Gastrocnemius medialis (tissue), 4 donors: ENCODE data around the gene PPP1R12A. TPM values are rescaled to one million over a fixed set of nuclear protein-coding genes. Genes with fewer than 3 reads are reported as not detected.

Source experiments
- ATAC-seq, 2 donors: fragments of 150-250 bp; one replicate each; pipeline ENCODE4 v1.9.1; 2016
- DNase-seq, 2 donors: peaks; one replicate each; pipeline ENCODE4 v3.0.0-alpha.2; 2019
- H3K27ac ChIP-seq, 4 donors: fragments of 200-600 bp; sonication (generic); 1 replicate in 1 of 4; 2 replicates in 3 of 4; pipeline ENCODE4 v1.5.1; 2016 to 2018; ENCODE audit warnings: mild to moderate bottlenecking in 2 of 4, moderate library complexity in 1 of 4
- H3K27me3 ChIP-seq, 3 donors: fragments of 200-600 bp; sonication (generic) in 2 of 3; 1 replicate in 1 of 3; 2 replicates in 2 of 3; pipeline versions ENCODE4 v1.5.1 to v1.6.0; 2016 to 2019; ENCODE audit warnings: mild to moderate bottlenecking in 1 of 3, moderate library complexity in 1 of 3
- H3K36me3 ChIP-seq, 2 donors: fragments of 200-600 bp; sonication (generic) in 1 of 2; one replicate each; pipeline ENCODE4 v1.5.1; 2017 to 2018
- H3K4me1 ChIP-seq, 2 donors: fragments of 200-600 bp; sonication (generic) in 1 of 2; one replicate each; pipeline ENCODE4 v1.5.1; 2016 to 2017; ENCODE audit warnings: mild to moderate bottlenecking in 2 of 2
- H3K4me3 ChIP-seq, 4 donors: fragments of 200-600 bp; sonication (generic) in 3 of 4; 1 replicate in 1 of 4; 2 replicates in 3 of 4; pipeline ENCODE4 v1.5.1; 2016 to 2019; ENCODE audit warnings: mild to moderate bottlenecking in 2 of 4
- H3K9me3 ChIP-seq, 3 donors: fragments of 200-600 bp; sonication (generic) in 2 of 3; 1 replicate in 1 of 3; 2 replicates in 2 of 3; pipeline ENCODE4 v1.5.1; 2016 to 2019
- CTCF ChIP-seq, 5 experiments: fragments of 450-650 bp in 3 of 5; fragments of 200-600 bp in 2 of 5; sonication (generic) in 2 of 5; IDR thresholded peaks in 4 of 5; conservative IDR thresholded peaks in 1 of 5; 1 replicate in 4 of 5; 2 replicates in 1 of 5; pipeline ENCODE4 v1.5.1; 2016 to 2019; ENCODE audit warnings: antibody characterized with exemption in 5 of 5, mild to moderate bottlenecking in 3 of 5, moderate library complexity in 3 of 5
- POLR2A ChIP-seq, 2 donors: fragments of 450-650 bp; IDR thresholded peaks; one replicate each; pipeline ENCODE4 v1.6.1; 2017; ENCODE audit warnings: antibody characterized with exemption in 2 of 2, mild to moderate bottlenecking in 2 of 2, moderate library complexity in 2 of 2
- in situ Hi-C, 4 donors: fragments of 200-750 bp; cut with MboI; loops; one replicate each; pipeline versions ENCODE4 v1.15.0 to v1.8.0; 2017; ENCODE audit warnings: low sequenced_read_pairs in 4 of 4
- intact Hi-C: fragments of 100-400 bp; cut with DNase I; formaldehyde crosslinking; loops from one replicate; pipeline ENCODE4 v1.15.1; 2023; ENCODE audit warnings: low total_unique reads
- total RNA-seq, 4 donors: library from RNA; depleted of rRNA; stranded (reverse); fragments of >200 nt; gene quantifications; one replicate each; pipeline versions ENCODE4 v1.1.0 to v1.2.3, GENCODE V29; 2016

Gene PPP1R12A
- total RNA-seq, 4 donors from 2014 or later = 38.0 to 65.7 (median 47.2) TPM

- H3K27ac ChIP-seq = peak overlapping the region; percentile 3 to 55 (median 41)
- in situ Hi-C loops (no loop called here), intact Hi-C loops (no loop called here)
- H3K4me1 ChIP-seq = peaks cover 20 to 23% of the 10 kb centered on the region in 2 donors
- TF ChIP-seq POLR2A (IDR thresholded peaks at IDR 0.05) = no peak
- no peak for TF ChIP-seq CTCF (IDR thresholded peaks at IDR 0.05 in 4 of 5, conservative IDR thresholded peaks at IDR 0.05 in 1 of 5)
- H3K4me3 ChIP-seq = no peak overlapping the region
- ATAC-seq (no peak), DNase-seq (no peak)
- H3K36me3 ChIP-seq = peaks cover 0 to 22% of the 10 kb centered on the region in 2 donors
- H3K9me3 ChIP-seq = peaks cover 0 to 6% (median 0%) of the 10 kb centered on the region in 3 donors
- no peaks in the 10 kb centered on the region for H3K27me3 ChIP-seq
These were observed 93.5 kb downstream of the PPP1R12A start for GRCh38 chr12:79841248-79841877.

- Histone ChIP-seq H3K4me1 (peaks cover 30 to 35% of the 10 kb centered on the region in 2 donors), H3K27ac (no peak overlapping the region)
- in situ Hi-C loops = no loop called here
These were observed 96.5 kb downstream of the PPP1R12A start for GRCh38 chr12:79838359-79838758.

GRCh38 chr12:79837575-79837974 is 97.3 kb downstream of the PPP1R12A start:
- no peak for TF ChIP-seq POLR2A (IDR thresholded peaks at IDR 0.05)
- no peak for TF ChIP-seq CTCF (IDR thresholded peaks at IDR 0.05 in 4 of 5, conservative IDR thresholded peaks at IDR 0.05 in 1 of 5)
- intact Hi-C loops = no loop called here
- Histone ChIP-seq H3K27ac (no peak overlapping the region), H3K4me3 (no peak overlapping the region), H3K27me3 (no peaks in the 10 kb centered on the region), H3K4me1 (peaks cover 24 to 29% of the 10 kb centered on the region in 2 donors), H3K9me3 (peaks cover 0 to 6% (median 0%) of the 10 kb centered on the region in 3 donors), H3K36me3 (peaks cover 0 to 13% of the 10 kb centered on the region in 2 donors)
- ATAC-seq = no peak
- in situ Hi-C loops = no loop called here
- no peak for DNase-seq

More at GRCh38 chr12:79838359-79838758, 96.5 kb downstream of the PPP1R12A start:
- ATAC-seq = no peak
- peaks cover 0 to 13% of the 10 kb centered on the region in 2 donors for H3K36me3 ChIP-seq
- peaks cover 0 to 6% (median 0%) of the 10 kb centered on the region in 3 donors for H3K9me3 ChIP-seq
- intact Hi-C loops = no loop called here
- no peak overlapping the region for H3K4me3 ChIP-seq
- no peak for DNase-seq
- no peaks in the 10 kb centered on the region for H3K27me3 ChIP-seq
- TF ChIP-seq CTCF (IDR thresholded peaks at IDR 0.05 in 4 of 5, conservative IDR thresholded peaks at IDR 0.05 in 1 of 5) (no peak), POLR2A (IDR thresholded peaks at IDR 0.05) (no peak)

- in situ Hi-C loops (no loop called here), intact Hi-C loops (no loop called here)
- Histone ChIP-seq H3K9me3 (peaks cover 0 to 6% (median 0%) of the 10 kb centered on the region in 3 donors), H3K27me3 (no peaks in the 10 kb centered on the region), H3K4me3 (no peak overlapping the region), H3K27ac (no peak overlapping the region), H3K4me1 (peaks cover 15 to 19% of the 10 kb centered on the region in 2 donors), H3K36me3 (peaks cover 0 to 20% of the 10 kb centered on the region in 2 donors)
- DNase-seq = no peak
- peak in 1 of 2 donors; percentile 41 for ATAC-seq
- TF ChIP-seq CTCF (IDR thresholded peaks at IDR 0.05 in 4 of 5, conservative IDR thresholded peaks at IDR 0.05 in 1 of 5) (no peak), POLR2A (IDR thresholded peaks at IDR 0.05) (no peak)
These were observed 99.5 kb downstream of the PPP1R12A start for GRCh38 chr12:79835377-79835843.
